C4-2B (cell line): ENCODE data around the gene C19orf85.

Experiments used
- ZFX ChIP-seq: fragments of 450-650 bp; IDR thresholded peaks from 2 replicates; pipeline ENCODE4 v1.6.1; 2017
- TF ChIP-seq, protein P1 (sequence below): fragments of 450-650 bp; conservative IDR thresholded peaks from 2 replicates; pipeline ENCODE4 v1.5.1; 2017; ENCODE audit warnings: mild to moderate bottlenecking

DNA sequence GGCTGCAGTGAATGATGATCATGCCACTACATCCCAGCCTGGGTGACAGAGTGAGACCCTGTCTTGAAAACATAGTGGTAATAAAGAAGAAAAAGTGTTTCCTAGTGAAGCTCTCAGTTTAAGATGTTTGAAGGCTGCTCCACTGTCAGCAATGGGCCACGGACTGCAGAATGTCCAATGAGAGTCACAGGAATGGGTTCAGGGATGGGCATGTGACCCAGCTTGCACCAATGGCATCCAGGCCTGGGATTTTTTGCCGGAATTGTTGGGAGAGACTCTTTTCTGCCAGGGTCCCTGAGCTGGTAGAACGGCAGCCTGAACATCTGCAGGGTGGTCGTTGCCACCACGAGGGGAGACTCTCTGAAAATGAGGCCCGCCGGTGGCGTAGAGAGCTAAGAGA is 27.7 kb downstream of the C19orf85 start:
- TF ChIP-seq, protein P1, sequence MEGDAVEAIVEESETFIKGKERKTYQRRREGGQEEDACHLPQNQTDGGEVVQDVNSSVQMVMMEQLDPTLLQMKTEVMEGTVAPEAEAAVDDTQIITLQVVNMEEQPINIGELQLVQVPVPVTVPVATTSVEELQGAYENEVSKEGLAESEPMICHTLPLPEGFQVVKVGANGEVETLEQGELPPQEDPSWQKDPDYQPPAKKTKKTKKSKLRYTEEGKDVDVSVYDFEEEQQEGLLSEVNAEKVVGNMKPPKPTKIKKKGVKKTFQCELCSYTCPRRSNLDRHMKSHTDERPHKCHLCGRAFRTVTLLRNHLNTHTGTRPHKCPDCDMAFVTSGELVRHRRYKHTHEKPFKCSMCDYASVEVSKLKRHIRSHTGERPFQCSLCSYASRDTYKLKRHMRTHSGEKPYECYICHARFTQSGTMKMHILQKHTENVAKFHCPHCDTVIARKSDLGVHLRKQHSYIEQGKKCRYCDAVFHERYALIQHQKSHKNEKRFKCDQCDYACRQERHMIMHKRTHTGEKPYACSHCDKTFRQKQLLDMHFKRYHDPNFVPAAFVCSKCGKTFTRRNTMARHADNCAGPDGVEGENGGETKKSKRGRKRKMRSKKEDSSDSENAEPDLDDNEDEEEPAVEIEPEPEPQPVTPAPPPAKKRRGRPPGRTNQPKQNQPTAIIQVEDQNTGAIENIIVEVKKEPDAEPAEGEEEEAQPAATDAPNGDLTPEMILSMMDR, result no peak
- no peak for TF ChIP-seq ZFX
